ENCODE results near the gene UGT1A7. TPM values are rescaled to one million over a fixed set of nuclear protein-coding genes. Genes with fewer than 3 reads are reported as not detected.
"Not testable (repeated sequence)": the region's sequence is repeated elsewhere in the genome, so short reads cannot be mapped to it uniquely, and the experiment has no call there.

The UGT1A7 gene
- total and polyA plus RNA-seq, 12 donors: 0.11 to 10.1 (median 0.74) TPM; not detected in 3

DNA sequence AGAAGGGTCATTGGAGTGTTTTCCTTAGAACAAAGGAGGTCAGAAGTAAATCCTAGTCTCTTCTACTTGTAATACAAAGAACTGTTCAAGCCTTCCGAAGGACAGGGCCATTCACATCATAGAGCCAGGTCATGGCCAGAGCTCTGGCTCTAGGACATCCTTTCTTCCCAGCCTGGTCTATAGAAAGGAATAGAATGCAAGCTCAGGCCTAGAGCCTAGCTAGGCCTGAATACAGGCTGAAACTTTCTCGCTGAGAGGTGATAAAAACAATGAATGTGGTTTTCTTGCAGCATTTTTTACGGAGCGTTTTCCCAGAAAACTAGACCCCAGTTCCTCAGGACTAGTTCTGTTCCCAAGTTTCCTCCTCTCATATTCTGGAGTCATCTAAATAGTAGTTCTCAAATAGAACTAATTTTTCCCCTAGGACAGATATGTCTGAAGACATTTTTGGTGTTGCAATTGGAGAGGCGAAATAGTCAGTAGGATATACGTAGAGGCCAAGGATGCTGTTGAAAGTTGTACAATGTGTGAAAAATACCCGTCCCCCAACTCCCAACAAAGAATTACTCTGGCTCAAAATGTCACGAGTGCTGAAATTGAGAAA lies 17.8 kb downstream of the UGT1A7 start:
- intact Hi-C loops (cut with DNase I): no loop called here
- no peaks in the 10 kb centered on the region for H3K36me3 ChIP-seq (replicated peaks in 1 of 2)
- H3K4me3 ChIP-seq: no peak overlapping the region
- DNase-seq: no peak
- peaks cover 6 to 7% of the 10 kb centered on the region in 2 donors for H3K4me1 ChIP-seq (replicated peaks in 1 of 2)
- no peaks in the 10 kb centered on the region for H3K9me3 ChIP-seq (replicated peaks in 1 of 3)
- H3K27me3 ChIP-seq: no peaks in the 10 kb centered on the region
- no peak for TF ChIP-seq POLR2A (IDR thresholded peaks at IDR 0.05)
- TF ChIP-seq, protein P1, sequence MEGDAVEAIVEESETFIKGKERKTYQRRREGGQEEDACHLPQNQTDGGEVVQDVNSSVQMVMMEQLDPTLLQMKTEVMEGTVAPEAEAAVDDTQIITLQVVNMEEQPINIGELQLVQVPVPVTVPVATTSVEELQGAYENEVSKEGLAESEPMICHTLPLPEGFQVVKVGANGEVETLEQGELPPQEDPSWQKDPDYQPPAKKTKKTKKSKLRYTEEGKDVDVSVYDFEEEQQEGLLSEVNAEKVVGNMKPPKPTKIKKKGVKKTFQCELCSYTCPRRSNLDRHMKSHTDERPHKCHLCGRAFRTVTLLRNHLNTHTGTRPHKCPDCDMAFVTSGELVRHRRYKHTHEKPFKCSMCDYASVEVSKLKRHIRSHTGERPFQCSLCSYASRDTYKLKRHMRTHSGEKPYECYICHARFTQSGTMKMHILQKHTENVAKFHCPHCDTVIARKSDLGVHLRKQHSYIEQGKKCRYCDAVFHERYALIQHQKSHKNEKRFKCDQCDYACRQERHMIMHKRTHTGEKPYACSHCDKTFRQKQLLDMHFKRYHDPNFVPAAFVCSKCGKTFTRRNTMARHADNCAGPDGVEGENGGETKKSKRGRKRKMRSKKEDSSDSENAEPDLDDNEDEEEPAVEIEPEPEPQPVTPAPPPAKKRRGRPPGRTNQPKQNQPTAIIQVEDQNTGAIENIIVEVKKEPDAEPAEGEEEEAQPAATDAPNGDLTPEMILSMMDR (IDR thresholded peaks at IDR 0.05): no peak
- H3K27ac ChIP-seq: peak overlapping the region in 4 of 5 donors; percentile 8 to 88 (median 54)
- WGBS, 4 donors: 83 to 95% (median 89%) methylated on average over 8 of the region's 8 CpGs

DNA sequence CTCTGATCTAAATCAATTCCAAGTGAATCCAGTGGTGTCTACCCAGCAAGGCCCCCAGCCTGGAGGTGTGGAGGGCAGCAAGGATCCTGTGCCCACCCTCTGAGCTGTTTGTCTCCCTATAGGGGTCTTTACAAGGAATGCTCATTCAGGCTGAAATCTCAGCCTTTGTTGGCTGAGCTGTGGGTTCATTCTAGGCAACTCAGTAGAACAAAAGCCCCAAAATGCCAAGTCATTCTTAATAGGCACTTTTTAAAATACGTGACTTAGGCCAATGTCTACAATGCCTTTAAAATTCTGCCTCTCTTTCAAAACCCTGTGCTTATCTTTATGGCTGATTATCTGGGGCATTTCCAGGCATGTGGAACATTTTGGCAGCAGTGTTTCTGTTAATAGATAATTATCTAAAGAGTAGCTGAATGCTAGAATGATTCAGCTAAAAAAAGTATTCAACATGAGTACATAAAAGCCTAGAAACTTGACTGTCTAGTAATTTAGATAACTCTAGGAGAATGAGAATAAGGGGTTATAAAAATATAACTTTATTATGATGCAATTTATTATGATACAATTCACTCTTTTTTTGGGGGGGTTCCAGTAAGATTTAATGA lies 18.4 kb downstream of the UGT1A7 start:
- Histone ChIP-seq H3K36me3 (replicated peaks in 1 of 2) (no peaks in the 10 kb centered on the region), H3K9me3 (replicated peaks in 1 of 3) (no peaks in the 10 kb centered on the region), H3K4me3 (no peak overlapping the region), H3K27ac (peak overlapping the region in 4 of 5 donors; percentile 8 to 88 (median 54)), H3K27me3 (no peaks in the 10 kb centered on the region), H3K4me1 (replicated peaks in 1 of 2) (peaks cover 6 to 7% of the 10 kb centered on the region in 2 donors)
- WGBS, 4 donors: 11 to 29% (median 16%) methylated on average over 1 of the region's 1 CpG
- TF ChIP-seq, protein P1 (IDR thresholded peaks at IDR 0.05): no peak
- TF ChIP-seq POLR2A (IDR thresholded peaks at IDR 0.05): no peak
- DNase-seq: peak; percentile 25 to 80 (median 66)
- intact Hi-C loops (cut with DNase I): no loop called here

DNA sequence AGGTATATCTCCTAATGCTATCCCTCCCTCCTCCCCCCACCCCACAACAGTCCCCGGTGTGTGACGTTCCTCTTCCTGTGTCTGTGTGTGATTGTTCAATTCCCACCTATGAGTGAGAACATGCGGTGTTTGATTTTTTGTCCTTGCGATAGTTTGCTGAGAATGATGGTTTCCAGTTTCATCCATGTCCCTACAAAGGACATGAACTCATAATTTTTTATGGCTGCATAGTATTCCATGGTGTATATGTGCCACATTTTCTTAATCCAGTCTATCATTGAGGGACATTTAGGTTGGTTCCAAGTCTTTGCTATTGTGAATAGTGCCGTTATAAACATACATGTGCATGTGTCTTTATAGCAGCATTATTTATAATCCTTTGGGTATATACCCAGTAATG lies 19.1 kb downstream of the UGT1A7 start:
- H3K4me3 ChIP-seq; intact Hi-C loops (cut with DNase I); H3K27ac ChIP-seq; H3K9me3 ChIP-seq (replicated peaks in 1 of 3); DNase-seq; H3K36me3 ChIP-seq (replicated peaks in 1 of 2); H3K27me3 ChIP-seq; H3K4me1 ChIP-seq (replicated peaks in 1 of 2): not testable (repeated sequence)
- 91 to 96% (median 95%) methylated on average over 4 to 5 of the region's 5 CpGs for WGBS, 4 donors

- intact Hi-C loops (cut with DNase I): no loop called here
- TF ChIP-seq, protein P1 (IDR thresholded peaks at IDR 0.05): no peak
- no peak for TF ChIP-seq POLR2A (IDR thresholded peaks at IDR 0.05)
- no peaks in the 10 kb centered on the region for H3K36me3 ChIP-seq (replicated peaks in 1 of 2)
- no peak for DNase-seq
- H3K27ac ChIP-seq: no peak overlapping the region
- no peak overlapping the region for H3K4me3 ChIP-seq
- H3K27me3 ChIP-seq: no peaks in the 10 kb centered on the region
- peaks cover 6 to 7% of the 10 kb centered on the region in 2 donors for H3K4me1 ChIP-seq (replicated peaks in 1 of 2)
- H3K9me3 ChIP-seq (replicated peaks in 1 of 3): no peaks in the 10 kb centered on the region
- WGBS, 4 donors: 50 to 59% (median 56%) methylated on average over 3 of the region's 3 CpGs
Measured at GRCh38 chr2:233702238-233702637, 20.5 kb downstream of the UGT1A7 start.

Measured in adrenal gland (tissue), 12 donors.